ENCODE data around the gene MIB2. TPM values are rescaled to one million over a fixed set of nuclear protein-coding genes. Genes with fewer than 3 reads are reported as not detected.

Gene MIB2
- polyA plus RNA-seq, 3 donors = 5.4 to 65.7 (median 5.6) TPM

DNA sequence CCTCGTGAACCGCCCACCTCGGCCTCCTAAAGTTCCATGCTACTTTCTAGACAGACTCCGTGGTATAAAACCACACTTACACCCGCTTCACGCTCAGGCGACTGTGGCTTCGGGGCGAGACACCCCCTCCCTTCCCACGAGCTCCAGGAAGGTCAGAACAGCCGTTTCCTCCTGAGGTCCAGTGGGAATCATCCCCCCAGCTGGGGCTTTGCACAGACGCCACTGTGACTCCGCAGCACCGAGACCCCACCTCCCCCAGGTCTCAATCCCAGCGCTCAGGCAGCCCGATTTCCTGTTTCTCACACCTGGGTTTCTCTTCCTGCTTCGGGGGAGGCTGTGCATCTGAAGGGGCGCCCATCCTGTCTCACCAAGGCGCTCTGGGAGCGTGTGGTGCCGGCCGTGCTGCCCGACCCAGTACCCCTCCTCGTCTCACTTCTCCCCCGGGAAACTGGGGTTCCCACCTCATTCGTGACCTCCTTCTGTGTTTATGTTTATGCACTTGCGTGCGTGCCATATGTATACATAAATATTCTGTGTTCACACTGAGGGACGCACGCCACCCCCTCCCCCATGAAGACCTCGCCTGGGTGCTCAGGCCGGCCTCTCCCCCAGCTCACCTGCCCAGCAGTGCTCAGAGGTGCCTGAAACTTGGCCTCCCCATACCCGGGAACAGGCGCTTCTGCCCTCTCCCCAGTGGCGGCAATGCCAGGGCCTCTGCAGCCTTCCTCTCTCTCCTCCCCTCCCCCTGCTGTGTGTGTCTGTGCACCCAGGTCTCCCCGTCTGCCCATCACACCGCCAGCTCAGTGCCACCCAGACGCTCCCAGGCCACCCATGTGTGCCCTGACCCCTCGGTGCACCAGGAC, 62.6 kb downstream of the MIB2 start:
- peak overlapping the region in 1 of 2 donors; percentile 45 for H3K4me3 Mint-ChIP-seq
- TF ChIP-seq, protein P1, sequence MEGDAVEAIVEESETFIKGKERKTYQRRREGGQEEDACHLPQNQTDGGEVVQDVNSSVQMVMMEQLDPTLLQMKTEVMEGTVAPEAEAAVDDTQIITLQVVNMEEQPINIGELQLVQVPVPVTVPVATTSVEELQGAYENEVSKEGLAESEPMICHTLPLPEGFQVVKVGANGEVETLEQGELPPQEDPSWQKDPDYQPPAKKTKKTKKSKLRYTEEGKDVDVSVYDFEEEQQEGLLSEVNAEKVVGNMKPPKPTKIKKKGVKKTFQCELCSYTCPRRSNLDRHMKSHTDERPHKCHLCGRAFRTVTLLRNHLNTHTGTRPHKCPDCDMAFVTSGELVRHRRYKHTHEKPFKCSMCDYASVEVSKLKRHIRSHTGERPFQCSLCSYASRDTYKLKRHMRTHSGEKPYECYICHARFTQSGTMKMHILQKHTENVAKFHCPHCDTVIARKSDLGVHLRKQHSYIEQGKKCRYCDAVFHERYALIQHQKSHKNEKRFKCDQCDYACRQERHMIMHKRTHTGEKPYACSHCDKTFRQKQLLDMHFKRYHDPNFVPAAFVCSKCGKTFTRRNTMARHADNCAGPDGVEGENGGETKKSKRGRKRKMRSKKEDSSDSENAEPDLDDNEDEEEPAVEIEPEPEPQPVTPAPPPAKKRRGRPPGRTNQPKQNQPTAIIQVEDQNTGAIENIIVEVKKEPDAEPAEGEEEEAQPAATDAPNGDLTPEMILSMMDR (IDR thresholded peaks at IDR 0.05) = no peak
- intact Hi-C loops (cut with micrococcal nuclease) = no loop called here
- peaks cover 0 to 4% (median 0%) of the 10 kb centered on the region in 3 donors for H3K27me3 Mint-ChIP-seq (ENCODE audit: low read depth in 3 of 3)
- Histone ChIP-seq H3K9ac (ENCODE audit: insufficient read depth, low read length, poor library complexity, severe bottlenecking) (no peak overlapping the region), H3K4me2 (replicated peaks; ENCODE audit: extremely low read depth, low read length, poor library complexity, severe bottlenecking) (no peak overlapping the region), H3K79me2 (ENCODE audit: insufficient read depth, low read length) (peaks cover 49% of the 10 kb centered on the region), H2AFZ (ENCODE audit: insufficient read depth, low read depth, low read length, poor library complexity, severe bottlenecking) (no peak overlapping the region), H3K4me3 (replicated peaks in 1 of 3; ENCODE audit: low read depth in 2 of 3, low read length in 3 of 3) (no peak overlapping the region), H4K20me1 (ENCODE audit: insufficient read depth, low read length) (peaks cover 50% of the 10 kb centered on the region), H3K36me3 (replicated peaks in 1 of 2; ENCODE audit: control insufficient read depth in 1 of 2, insufficient read depth in 2 of 2, low read length in 2 of 2) (peaks cover 4 to 14% of the 10 kb centered on the region in 2 donors), H3K27ac (ENCODE audit: low read depth in 1 of 2, low read length in 2 of 2) (no peak overlapping the region), H3K27me3 (ENCODE audit: control insufficient read depth in 2 of 2, insufficient read depth in 2 of 2, low read length in 2 of 2) (no peaks in the 10 kb centered on the region), H3K4me1 (ENCODE audit: control insufficient read depth in 1 of 2, insufficient read depth in 2 of 2, low read length in 2 of 2) (no peaks in the 10 kb centered on the region), H3K9me3 (replicated peaks in 1 of 2; ENCODE audit: control insufficient read depth in 1 of 2, insufficient read depth in 1 of 2, low read length in 2 of 2) (no peaks in the 10 kb centered on the region)
- peaks cover 15 to 44% of the 10 kb centered on the region in 2 donors for H3K36me3 Mint-ChIP-seq
- H3K9me3 Mint-ChIP-seq = no peaks in the 10 kb centered on the region
- H3K4me1 Mint-ChIP-seq = peaks cover 8% of the 10 kb centered on the region
- WGBS (ENCODE audit: insufficient coverage) = 35% methylated on average over 29 of the region's 39 CpGs
- H3K27ac Mint-ChIP-seq = peak overlapping the region in 4 of 7 donors; percentile 36 to 80 (median 63)
- DNase-seq = no peak

DNA sequence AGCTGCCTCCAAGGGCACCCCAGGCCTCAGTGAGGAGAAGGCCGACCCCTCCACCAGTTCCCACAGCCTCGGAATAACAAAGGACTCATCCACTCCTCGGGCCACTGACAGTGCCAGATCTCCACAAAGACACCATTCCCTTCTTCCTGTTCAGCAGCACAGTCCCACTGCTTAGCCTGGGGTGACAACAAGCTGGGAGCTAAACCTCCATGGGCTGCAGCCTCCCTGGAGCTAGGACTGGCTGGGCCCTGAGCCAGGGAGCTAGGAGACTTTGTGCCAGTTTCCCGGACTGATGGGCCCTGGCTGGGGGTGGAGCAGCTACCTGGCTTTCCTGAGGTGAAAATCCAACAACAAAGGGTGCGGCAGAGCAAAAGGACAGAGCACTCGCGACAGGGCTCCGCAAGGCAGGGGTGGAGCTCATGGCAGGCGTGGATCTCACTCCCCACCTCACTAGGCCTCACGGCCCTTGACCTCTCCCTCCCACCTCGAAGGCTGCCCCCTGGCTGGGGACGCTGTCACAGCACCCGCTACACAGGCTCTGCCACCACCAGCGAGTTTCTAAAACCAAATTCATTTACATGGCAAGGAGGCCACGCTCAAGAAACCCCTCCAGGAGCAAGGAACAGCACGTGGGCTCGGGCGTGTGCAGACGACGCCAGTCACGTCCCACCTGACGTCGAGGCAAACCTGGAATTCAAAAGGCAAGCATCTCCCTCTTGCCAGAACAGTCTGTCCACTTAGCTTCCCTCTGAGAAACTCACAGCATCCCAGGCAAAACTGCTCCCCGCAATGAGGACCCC, 63.5 kb downstream of the MIB2 start:
- TF ChIP-seq, protein P1 (IDR thresholded peaks at IDR 0.05) = no peak
- Mint-ChIP-seq H3K27me3 (ENCODE audit: low read depth in 3 of 3) (peaks cover 0 to 4% (median 0%) of the 10 kb centered on the region in 3 donors), H3K9me3 (no peaks in the 10 kb centered on the region), H3K27ac (peak overlapping the region in 3 of 7 donors; percentile 36 to 70 (median 51)), H3K4me1 (peaks cover 6% of the 10 kb centered on the region), H3K36me3 (peaks cover 19 to 45% of the 10 kb centered on the region in 2 donors), H3K4me3 (no peak overlapping the region)
- Histone ChIP-seq H3K4me3 (replicated peaks in 1 of 3; ENCODE audit: low read depth in 2 of 3, low read length in 3 of 3) (no peak overlapping the region), H3K79me2 (ENCODE audit: insufficient read depth, low read length) (peaks cover 58% of the 10 kb centered on the region), H3K9ac (ENCODE audit: insufficient read depth, low read length, poor library complexity, severe bottlenecking) (no peak overlapping the region), H3K27ac (ENCODE audit: low read depth in 1 of 2, low read length in 2 of 2) (no peak overlapping the region), H3K4me2 (replicated peaks; ENCODE audit: extremely low read depth, low read length, poor library complexity, severe bottlenecking) (no peak overlapping the region), H3K4me1 (ENCODE audit: control insufficient read depth in 1 of 2, insufficient read depth in 2 of 2, low read length in 2 of 2) (no peaks in the 10 kb centered on the region), H3K9me3 (replicated peaks in 1 of 2; ENCODE audit: control insufficient read depth in 1 of 2, insufficient read depth in 1 of 2, low read length in 2 of 2) (no peaks in the 10 kb centered on the region), H3K36me3 (replicated peaks in 1 of 2; ENCODE audit: control insufficient read depth in 1 of 2, insufficient read depth in 2 of 2, low read length in 2 of 2) (peaks cover 9 to 18% of the 10 kb centered on the region in 2 donors), H3K27me3 (ENCODE audit: control insufficient read depth in 2 of 2, insufficient read depth in 2 of 2, low read length in 2 of 2) (no peaks in the 10 kb centered on the region), H2AFZ (ENCODE audit: insufficient read depth, low read depth, low read length, poor library complexity, severe bottlenecking) (no peak overlapping the region), H4K20me1 (ENCODE audit: insufficient read depth, low read length) (peaks cover 58% of the 10 kb centered on the region)
- DNase-seq = no peak
- WGBS (ENCODE audit: insufficient coverage) = 92% methylated on average over 23 of the region's 24 CpGs
- intact Hi-C loops (cut with micrococcal nuclease) = no loop called here
